SJCRH30 (cell line): ENCODE measurements around the gene MTA1. TPM values are rescaled to one million over a fixed set of nuclear protein-coding genes. Genes with fewer than 3 reads are reported as not detected.
A peak's percentile ranks its signal among the peaks of the same experiment; 100 is the strongest.

Experiments used
- DNase-seq, 2 experiments: peaks; one replicate each; pipeline ENCODE4 v3.0.0-alpha.2; 2015 to 2020
- H3K27ac ChIP-seq: fragments of 250-450 bp; sonication (Bioruptor Pico); 2 replicates; pipeline ENCODE4 v1.5.1; 2020; ENCODE audit warnings: mild to moderate bottlenecking, moderate library complexity
- H3K27me3 ChIP-seq: fragments of 250-450 bp; sonication (Bioruptor Pico); 2 replicates; pipeline ENCODE4 v1.5.1; 2020; ENCODE audit warnings: mild to moderate bottlenecking, moderate library complexity
- H3K36me3 ChIP-seq: fragments of 250-450 bp; sonication (Bioruptor Pico); 2 replicates; pipeline ENCODE4 v1.5.1; 2020; ENCODE audit warnings: mild to moderate bottlenecking, moderate library complexity
- H3K4me1 ChIP-seq: fragments of 250-450 bp; sonication (Bioruptor Pico); 2 replicates; pipeline ENCODE4 v1.5.1; 2020; ENCODE audit warnings: mild to moderate bottlenecking, moderate library complexity
- H3K4me3 ChIP-seq: fragments of 250-450 bp; sonication (Bioruptor Pico); 2 replicates; pipeline ENCODE4 v1.5.1; 2020; ENCODE audit warnings: mild to moderate bottlenecking, moderate library complexity
- H3K9me3 ChIP-seq: fragments of 250-450 bp; sonication (Bioruptor Pico); replicated peaks from 2 replicates; pipeline ENCODE4 v1.5.1; 2020; ENCODE audit warnings: mild to moderate bottlenecking, moderate library complexity
- total RNA-seq: library from RNA; depleted of rRNA; stranded (reverse); fragments of >200 nt; shearing (Covaris generic); gene quantifications from 2 replicates; pipeline ENCODE4 v1.2.3, GENCODE V29; 2014

The MTA1 gene
- total RNA-seq, 1 experiment from 2014 or later = 117 TPM

GRCh38 chr14:105411017-105411941, 8.3 kb upstream of the MTA1 start:
- H3K4me3 ChIP-seq = peak overlapping the region; percentile 52
- peak in 1 of 2 experiments; percentile 55 for DNase-seq
- no peaks in the 10 kb centered on the region for H3K9me3 ChIP-seq
- peaks cover 15% of the 10 kb centered on the region; the same call in 1 of the 2 replicates for H3K27me3 ChIP-seq
- no peak overlapping the region for H3K27ac ChIP-seq
- peaks cover 2% of the 10 kb centered on the region; the same call in 1 of the 2 replicates for H3K4me1 ChIP-seq
- no peaks in the 10 kb centered on the region for H3K36me3 ChIP-seq

GRCh38 chr14:105411985-105412770, 7.4 kb upstream of the MTA1 start:
- Histone ChIP-seq H3K27ac (no peak overlapping the region), H3K27me3 (peaks cover 15% of the 10 kb centered on the region; the same call in 1 of the 2 replicates), H3K4me1 (peaks cover 2% of the 10 kb centered on the region; the same call in 1 of the 2 replicates), H3K36me3 (no peaks in the 10 kb centered on the region), H3K4me3 (no peak overlapping the region), H3K9me3 (no peaks in the 10 kb centered on the region)
- no peak for DNase-seq

- Histone ChIP-seq H3K27ac (no peak overlapping the region), H3K36me3 (no peaks in the 10 kb centered on the region), H3K4me1 (peaks cover 2% of the 10 kb centered on the region; the same call in 1 of the 2 replicates), H3K9me3 (no peaks in the 10 kb centered on the region), H3K4me3 (no peak overlapping the region), H3K27me3 (peaks cover 15% of the 10 kb centered on the region; the same call in 1 of the 2 replicates)
- no peak for DNase-seq
Observed at GRCh38 chr14:105412771-105413543, 6.7 kb upstream of the MTA1 start.

- H3K4me1 ChIP-seq = peaks cover 3% of the 10 kb centered on the region
- no peak for DNase-seq
- H3K4me3 ChIP-seq = no peak overlapping the region
- no peaks in the 10 kb centered on the region for H3K36me3 ChIP-seq
- H3K27me3 ChIP-seq = peaks cover 15% of the 10 kb centered on the region; the same call in 1 of the 2 replicates
- no peak overlapping the region for H3K27ac ChIP-seq
- no peaks in the 10 kb centered on the region for H3K9me3 ChIP-seq
Observed at GRCh38 chr14:105413544-105413886, 6.1 kb upstream of the MTA1 start.

GRCh38 chr14:105414456-105415371, 4.9 kb upstream of the MTA1 start:
- Histone ChIP-seq H3K4me1 (peaks cover 13% of the 10 kb centered on the region), H3K36me3 (no peaks in the 10 kb centered on the region), H3K27me3 (peaks cover 15% of the 10 kb centered on the region; the same call in 1 of the 2 replicates), H3K27ac (no peak overlapping the region), H3K9me3 (no peaks in the 10 kb centered on the region), H3K4me3 (no peak overlapping the region)
- no peak for DNase-seq

- H3K27me3 ChIP-seq = peaks cover 9% of the 10 kb centered on the region; the same call in 1 of the 2 replicates
- DNase-seq = no peak
- no peak overlapping the region for H3K4me3 ChIP-seq
- H3K4me1 ChIP-seq = peaks cover 13% of the 10 kb centered on the region
- no peak overlapping the region for H3K27ac ChIP-seq
- H3K36me3 ChIP-seq = no peaks in the 10 kb centered on the region
- no peaks in the 10 kb centered on the region for H3K9me3 ChIP-seq
Observed at GRCh38 chr14:105415481-105416428, 3.9 kb upstream of the MTA1 start.

GRCh38 chr14:105416671-105417070, 3.0 kb upstream of the MTA1 start:
- peaks cover 5% of the 10 kb centered on the region; the same call in 1 of the 2 replicates for H3K27me3 ChIP-seq
- no peak overlapping the region for H3K27ac ChIP-seq
- no peaks in the 10 kb centered on the region for H3K9me3 ChIP-seq
- no peaks in the 10 kb centered on the region for H3K36me3 ChIP-seq
- no peak overlapping the region for H3K4me3 ChIP-seq
- peaks cover 10% of the 10 kb centered on the region for H3K4me1 ChIP-seq
- no peak for DNase-seq

GRCh38 chr14:105417690-105418121, 1.9 kb upstream of the MTA1 start:
- Histone ChIP-seq H3K27ac (no peak overlapping the region), H3K4me1 (peaks cover 10% of the 10 kb centered on the region), H3K36me3 (peaks cover 8% of the 10 kb centered on the region), H3K27me3 (no peaks in the 10 kb centered on the region), H3K9me3 (no peaks in the 10 kb centered on the region), H3K4me3 (no peak overlapping the region)
- no peak for DNase-seq

- no peaks in the 10 kb centered on the region for H3K9me3 ChIP-seq
- H3K4me1 ChIP-seq = peaks cover 10% of the 10 kb centered on the region
- H3K36me3 ChIP-seq = peaks cover 14% of the 10 kb centered on the region
- H3K27me3 ChIP-seq = no peaks in the 10 kb centered on the region
- peak overlapping the region; percentile 68 for H3K4me3 ChIP-seq
- peak overlapping the region; percentile 55; the same call in 1 of the 2 replicates for H3K27ac ChIP-seq
- peak in 1 of 2 experiments; percentile 53 for DNase-seq
Observed at GRCh38 chr14:105418269-105419194, 1.1 kb upstream of the MTA1 start.

- Histone ChIP-seq H3K4me3 (peak overlapping the region; percentile 91), H3K9me3 (no peaks in the 10 kb centered on the region), H3K27me3 (no peaks in the 10 kb centered on the region), H3K4me1 (peaks cover 10% of the 10 kb centered on the region), H3K36me3 (peaks cover 31% of the 10 kb centered on the region), H3K27ac (peak overlapping the region; percentile 74)
- DNase-seq = no peak
Observed at GRCh38 chr14:105420101-105420973, 710 bp downstream of the MTA1 start.
